Measurements from ENCODE around the gene P2RY4.

GRCh38 chrX:70254063-70254400 is 6.0 kb downstream of the P2RY4 start:
- TF ChIP-seq, protein P1, sequence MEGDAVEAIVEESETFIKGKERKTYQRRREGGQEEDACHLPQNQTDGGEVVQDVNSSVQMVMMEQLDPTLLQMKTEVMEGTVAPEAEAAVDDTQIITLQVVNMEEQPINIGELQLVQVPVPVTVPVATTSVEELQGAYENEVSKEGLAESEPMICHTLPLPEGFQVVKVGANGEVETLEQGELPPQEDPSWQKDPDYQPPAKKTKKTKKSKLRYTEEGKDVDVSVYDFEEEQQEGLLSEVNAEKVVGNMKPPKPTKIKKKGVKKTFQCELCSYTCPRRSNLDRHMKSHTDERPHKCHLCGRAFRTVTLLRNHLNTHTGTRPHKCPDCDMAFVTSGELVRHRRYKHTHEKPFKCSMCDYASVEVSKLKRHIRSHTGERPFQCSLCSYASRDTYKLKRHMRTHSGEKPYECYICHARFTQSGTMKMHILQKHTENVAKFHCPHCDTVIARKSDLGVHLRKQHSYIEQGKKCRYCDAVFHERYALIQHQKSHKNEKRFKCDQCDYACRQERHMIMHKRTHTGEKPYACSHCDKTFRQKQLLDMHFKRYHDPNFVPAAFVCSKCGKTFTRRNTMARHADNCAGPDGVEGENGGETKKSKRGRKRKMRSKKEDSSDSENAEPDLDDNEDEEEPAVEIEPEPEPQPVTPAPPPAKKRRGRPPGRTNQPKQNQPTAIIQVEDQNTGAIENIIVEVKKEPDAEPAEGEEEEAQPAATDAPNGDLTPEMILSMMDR (IDR thresholded peaks at IDR 0.05): no peak
- TF ChIP-seq ZFX (IDR thresholded peaks at IDR 0.05; ENCODE audit: borderline replicate concordance): no peak
